ENCODE data around the gene HYCC1. TPM values are rescaled to one million over a fixed set of nuclear protein-coding genes. Genes with fewer than 3 reads are reported as not detected.
A peak's percentile ranks its signal among the peaks of the same experiment; 100 is the strongest.

The HYCC1 gene
- total RNA-seq, 1 experiment from 2014 or later = 125 TPM

DNA sequence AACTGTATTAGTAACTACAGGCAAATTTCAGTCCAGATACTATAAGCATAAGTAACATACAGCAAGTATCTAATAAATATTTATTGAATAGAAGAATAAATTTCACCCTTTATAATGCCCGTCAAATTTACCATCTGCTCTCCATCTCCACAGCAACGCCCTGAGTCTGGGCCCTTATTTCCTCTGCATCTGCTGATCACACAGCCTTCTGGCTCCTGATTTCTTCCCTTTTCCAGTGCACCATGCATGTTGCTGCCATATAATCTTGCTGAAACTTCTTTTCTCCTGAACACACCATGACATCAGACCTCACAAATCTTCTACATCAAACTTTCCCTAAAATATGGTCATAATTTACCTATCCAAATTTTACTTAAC is 15.4 kb downstream of the HYCC1 start (continued):
- TF ChIP-seq, protein P1, sequence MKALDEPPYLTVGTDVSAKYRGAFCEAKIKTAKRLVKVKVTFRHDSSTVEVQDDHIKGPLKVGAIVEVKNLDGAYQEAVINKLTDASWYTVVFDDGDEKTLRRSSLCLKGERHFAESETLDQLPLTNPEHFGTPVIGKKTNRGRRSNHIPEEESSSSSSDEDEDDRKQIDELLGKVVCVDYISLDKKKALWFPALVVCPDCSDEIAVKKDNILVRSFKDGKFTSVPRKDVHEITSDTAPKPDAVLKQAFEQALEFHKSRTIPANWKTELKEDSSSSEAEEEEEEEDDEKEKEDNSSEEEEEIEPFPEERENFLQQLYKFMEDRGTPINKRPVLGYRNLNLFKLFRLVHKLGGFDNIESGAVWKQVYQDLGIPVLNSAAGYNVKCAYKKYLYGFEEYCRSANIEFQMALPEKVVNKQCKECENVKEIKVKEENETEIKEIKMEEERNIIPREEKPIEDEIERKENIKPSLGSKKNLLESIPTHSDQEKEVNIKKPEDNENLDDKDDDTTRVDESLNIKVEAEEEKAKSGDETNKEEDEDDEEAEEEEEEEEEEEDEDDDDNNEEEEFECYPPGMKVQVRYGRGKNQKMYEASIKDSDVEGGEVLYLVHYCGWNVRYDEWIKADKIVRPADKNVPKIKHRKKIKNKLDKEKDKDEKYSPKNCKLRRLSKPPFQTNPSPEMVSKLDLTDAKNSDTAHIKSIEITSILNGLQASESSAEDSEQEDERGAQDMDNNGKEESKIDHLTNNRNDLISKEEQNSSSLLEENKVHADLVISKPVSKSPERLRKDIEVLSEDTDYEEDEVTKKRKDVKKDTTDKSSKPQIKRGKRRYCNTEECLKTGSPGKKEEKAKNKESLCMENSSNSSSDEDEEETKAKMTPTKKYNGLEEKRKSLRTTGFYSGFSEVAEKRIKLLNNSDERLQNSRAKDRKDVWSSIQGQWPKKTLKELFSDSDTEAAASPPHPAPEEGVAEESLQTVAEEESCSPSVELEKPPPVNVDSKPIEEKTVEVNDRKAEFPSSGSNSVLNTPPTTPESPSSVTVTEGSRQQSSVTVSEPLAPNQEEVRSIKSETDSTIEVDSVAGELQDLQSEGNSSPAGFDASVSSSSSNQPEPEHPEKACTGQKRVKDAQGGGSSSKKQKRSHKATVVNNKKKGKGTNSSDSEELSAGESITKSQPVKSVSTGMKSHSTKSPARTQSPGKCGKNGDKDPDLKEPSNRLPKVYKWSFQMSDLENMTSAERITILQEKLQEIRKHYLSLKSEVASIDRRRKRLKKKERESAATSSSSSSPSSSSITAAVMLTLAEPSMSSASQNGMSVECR (CRISPR knock-in tag; IDR thresholded peaks at IDR 0.05; ENCODE audit: borderline replicate concordance) = no peak
- TF ChIP-seq TP53 (CRISPR knock-in tag; IDR thresholded peaks at IDR 0.05) = no peak
- TF ChIP-seq NFYB (CRISPR knock-in tag; conservative IDR thresholded peaks at IDR 0.05; ENCODE audit: low read depth) = no peak
- no peak for TF ChIP-seq MXD4 (CRISPR knock-in tag; IDR thresholded peaks at IDR 0.05; ENCODE audit: borderline replicate concordance)
- TF ChIP-seq, protein P2, sequence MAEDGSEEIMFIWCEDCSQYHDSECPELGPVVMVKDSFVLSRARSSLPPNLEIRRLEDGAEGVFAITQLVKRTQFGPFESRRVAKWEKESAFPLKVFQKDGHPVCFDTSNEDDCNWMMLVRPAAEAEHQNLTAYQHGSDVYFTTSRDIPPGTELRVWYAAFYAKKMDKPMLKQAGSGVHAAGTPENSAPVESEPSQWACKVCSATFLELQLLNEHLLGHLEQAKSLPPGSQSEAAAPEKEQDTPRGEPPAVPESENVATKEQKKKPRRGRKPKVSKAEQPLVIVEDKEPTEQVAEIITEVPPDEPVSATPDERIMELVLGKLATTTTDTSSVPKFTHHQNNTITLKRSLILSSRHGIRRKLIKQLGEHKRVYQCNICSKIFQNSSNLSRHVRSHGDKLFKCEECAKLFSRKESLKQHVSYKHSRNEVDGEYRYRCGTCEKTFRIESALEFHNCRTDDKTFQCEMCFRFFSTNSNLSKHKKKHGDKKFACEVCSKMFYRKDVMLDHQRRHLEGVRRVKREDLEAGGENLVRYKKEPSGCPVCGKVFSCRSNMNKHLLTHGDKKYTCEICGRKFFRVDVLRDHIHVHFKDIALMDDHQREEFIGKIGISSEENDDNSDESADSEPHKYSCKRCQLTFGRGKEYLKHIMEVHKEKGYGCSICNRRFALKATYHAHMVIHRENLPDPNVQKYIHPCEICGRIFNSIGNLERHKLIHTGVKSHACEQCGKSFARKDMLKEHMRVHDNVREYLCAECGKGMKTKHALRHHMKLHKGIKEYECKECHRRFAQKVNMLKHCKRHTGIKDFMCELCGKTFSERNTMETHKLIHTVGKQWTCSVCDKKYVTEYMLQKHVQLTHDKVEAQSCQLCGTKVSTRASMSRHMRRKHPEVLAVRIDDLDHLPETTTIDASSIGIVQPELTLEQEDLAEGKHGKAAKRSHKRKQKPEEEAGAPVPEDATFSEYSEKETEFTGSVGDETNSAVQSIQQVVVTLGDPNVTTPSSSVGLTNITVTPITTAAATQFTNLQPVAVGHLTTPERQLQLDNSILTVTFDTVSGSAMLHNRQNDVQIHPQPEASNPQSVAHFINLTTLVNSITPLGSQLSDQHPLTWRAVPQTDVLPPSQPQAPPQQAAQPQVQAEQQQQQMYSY (CRISPR knock-in tag; IDR thresholded peaks at IDR 0.05) = no peak
- TF ChIP-seq ZNF138 (CRISPR knock-in tag; conservative IDR thresholded peaks at IDR 0.05) = no peak
- no peak for TF ChIP-seq PRRX2 (CRISPR knock-in tag; IDR thresholded peaks at IDR 0.05)
- TF ChIP-seq NR3C1 (CRISPR knock-in tag; conservative IDR thresholded peaks at IDR 0.05; ENCODE audit: low read depth) = no peak
- no peak for TF ChIP-seq TEAD4 (CRISPR knock-in tag; IDR thresholded peaks at IDR 0.05)
- TF ChIP-seq, protein P3, sequence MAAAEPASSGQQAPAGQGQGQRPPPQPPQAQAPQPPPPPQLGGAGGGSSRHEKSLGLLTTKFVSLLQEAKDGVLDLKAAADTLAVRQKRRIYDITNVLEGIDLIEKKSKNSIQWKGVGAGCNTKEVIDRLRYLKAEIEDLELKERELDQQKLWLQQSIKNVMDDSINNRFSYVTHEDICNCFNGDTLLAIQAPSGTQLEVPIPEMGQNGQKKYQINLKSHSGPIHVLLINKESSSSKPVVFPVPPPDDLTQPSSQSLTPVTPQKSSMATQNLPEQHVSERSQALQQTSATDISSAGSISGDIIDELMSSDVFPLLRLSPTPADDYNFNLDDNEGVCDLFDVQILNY (CRISPR knock-in tag; IDR thresholded peaks at IDR 0.05) = no peak
- TF ChIP-seq ZNF671 (CRISPR knock-in tag; IDR thresholded peaks at IDR 0.05) = no peak
- TF ChIP-seq, protein P4, sequence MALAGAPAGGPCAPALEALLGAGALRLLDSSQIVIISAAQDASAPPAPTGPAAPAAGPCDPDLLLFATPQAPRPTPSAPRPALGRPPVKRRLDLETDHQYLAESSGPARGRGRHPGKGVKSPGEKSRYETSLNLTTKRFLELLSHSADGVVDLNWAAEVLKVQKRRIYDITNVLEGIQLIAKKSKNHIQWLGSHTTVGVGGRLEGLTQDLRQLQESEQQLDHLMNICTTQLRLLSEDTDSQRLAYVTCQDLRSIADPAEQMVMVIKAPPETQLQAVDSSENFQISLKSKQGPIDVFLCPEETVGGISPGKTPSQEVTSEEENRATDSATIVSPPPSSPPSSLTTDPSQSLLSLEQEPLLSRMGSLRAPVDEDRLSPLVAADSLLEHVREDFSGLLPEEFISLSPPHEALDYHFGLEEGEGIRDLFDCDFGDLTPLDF (CRISPR knock-in tag; IDR thresholded peaks at IDR 0.05) = no peak
- no peak for TF ChIP-seq FOXP1 (CRISPR knock-in tag; IDR thresholded peaks at IDR 0.05; ENCODE audit: borderline replicate concordance)

DNA sequence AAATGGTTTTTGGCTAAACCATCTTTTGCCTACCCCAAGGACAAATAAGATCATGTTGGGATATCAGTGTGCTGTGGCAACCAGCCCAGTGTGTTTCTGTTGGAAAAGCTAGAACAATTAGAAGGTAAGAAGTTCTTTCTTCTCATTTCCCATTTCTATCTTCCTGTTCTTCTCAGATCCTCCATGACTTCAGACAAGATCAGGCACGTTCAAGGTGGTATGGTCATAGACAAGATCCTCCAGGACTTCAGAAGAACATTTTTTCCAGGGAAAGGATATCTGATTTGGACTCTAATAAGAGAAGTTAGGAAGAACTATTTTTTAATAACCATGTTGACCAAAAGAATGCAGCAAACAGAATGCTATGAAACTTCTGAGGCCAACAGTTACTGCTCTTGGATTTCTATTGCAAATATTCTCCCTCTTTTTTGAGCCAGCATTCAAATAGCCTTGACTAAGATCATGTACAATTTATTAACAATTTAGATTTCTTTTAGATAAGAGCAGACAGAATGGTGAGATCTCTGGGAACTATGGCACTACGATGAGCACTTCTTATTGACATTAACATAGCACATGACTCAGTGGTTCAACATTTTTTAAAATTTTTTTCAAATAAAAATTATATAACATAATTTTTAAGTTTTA is 15.9 kb downstream of the HYCC1 start:
- TF ChIP-seq GRHL2 (CRISPR knock-in tag; IDR thresholded peaks at IDR 0.05; ENCODE audit: insufficient replicate concordance, severe bottlenecking) (no peak), ZNF138 (CRISPR knock-in tag; conservative IDR thresholded peaks at IDR 0.05) (no peak), ZNF423 (CRISPR knock-in tag; IDR thresholded peaks at IDR 0.05) (no peak), JUN (CRISPR knock-in tag; IDR thresholded peaks at IDR 0.05) (no peak), MXD4 (CRISPR knock-in tag; IDR thresholded peaks at IDR 0.05; ENCODE audit: borderline replicate concordance) (no peak), CREM (CRISPR knock-in tag; IDR thresholded peaks at IDR 0.05) (no peak), CBFB (CRISPR knock-in tag; IDR thresholded peaks at IDR 0.05; ENCODE audit: low read depth) (no peak)
- TF ChIP-seq, protein P5, sequence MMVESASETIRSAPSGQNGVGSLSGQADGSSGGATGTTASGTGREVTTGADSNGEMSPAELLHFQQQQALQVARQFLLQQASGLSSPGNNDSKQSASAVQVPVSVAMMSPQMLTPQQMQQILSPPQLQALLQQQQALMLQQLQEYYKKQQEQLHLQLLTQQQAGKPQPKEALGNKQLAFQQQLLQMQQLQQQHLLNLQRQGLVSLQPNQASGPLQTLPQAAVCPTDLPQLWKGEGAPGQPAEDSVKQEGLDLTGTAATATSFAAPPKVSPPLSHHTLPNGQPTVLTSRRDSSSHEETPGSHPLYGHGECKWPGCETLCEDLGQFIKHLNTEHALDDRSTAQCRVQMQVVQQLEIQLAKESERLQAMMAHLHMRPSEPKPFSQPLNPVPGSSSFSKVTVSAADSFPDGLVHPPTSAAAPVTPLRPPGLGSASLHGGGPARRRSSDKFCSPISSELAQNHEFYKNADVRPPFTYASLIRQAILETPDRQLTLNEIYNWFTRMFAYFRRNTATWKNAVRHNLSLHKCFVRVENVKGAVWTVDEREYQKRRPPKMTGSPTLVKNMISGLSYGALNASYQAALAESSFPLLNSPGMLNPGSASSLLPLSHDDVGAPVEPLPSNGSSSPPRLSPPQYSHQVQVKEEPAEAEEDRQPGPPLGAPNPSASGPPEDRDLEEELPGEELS (CRISPR knock-in tag; IDR thresholded peaks at IDR 0.05) = no peak
- TF ChIP-seq, protein P6, sequence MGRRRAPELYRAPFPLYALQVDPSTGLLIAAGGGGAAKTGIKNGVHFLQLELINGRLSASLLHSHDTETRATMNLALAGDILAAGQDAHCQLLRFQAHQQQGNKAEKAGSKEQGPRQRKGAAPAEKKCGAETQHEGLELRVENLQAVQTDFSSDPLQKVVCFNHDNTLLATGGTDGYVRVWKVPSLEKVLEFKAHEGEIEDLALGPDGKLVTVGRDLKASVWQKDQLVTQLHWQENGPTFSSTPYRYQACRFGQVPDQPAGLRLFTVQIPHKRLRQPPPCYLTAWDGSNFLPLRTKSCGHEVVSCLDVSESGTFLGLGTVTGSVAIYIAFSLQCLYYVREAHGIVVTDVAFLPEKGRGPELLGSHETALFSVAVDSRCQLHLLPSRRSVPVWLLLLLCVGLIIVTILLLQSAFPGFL (CRISPR knock-in tag; IDR thresholded peaks at IDR 0.05; ENCODE audit: borderline replicate concordance) = no peak
- TF ChIP-seq, protein P7, sequence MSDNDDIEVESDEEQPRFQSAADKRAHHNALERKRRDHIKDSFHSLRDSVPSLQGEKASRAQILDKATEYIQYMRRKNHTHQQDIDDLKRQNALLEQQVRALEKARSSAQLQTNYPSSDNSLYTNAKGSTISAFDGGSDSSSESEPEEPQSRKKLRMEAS (CRISPR knock-in tag; IDR thresholded peaks at IDR 0.05) = no peak
- no peak overlapping the region for H3K4me3 Mint-ChIP-seq
- CTCF ChIA-PET = no interaction called here
- H3K9me3 Mint-ChIP-seq = no peaks in the 10 kb centered on the region
- no peaks in the 10 kb centered on the region for H3K36me3 Mint-ChIP-seq
- no peak for ATAC-seq
- peak overlapping the region; percentile 47 for H3K27ac Mint-ChIP-seq
- H3K27me3 Mint-ChIP-seq (ENCODE audit: low read depth) = no peaks in the 10 kb centered on the region
- POLR2A ChIA-PET = no interaction called here
- no peak for DNase-seq (ENCODE audit: low spot score)
- peaks cover 69% of the 10 kb centered on the region for H3K4me1 Mint-ChIP-seq

All from WTC11 (cell line).